NCI-H2227 treated with DMSO at 0.1 percent for 48 hours (cell line): ENCODE results near the gene DNAJB6.

ENCODE experiments used
- DNase-seq: peaks from one replicate; lab custom pipeline; 2025; lab: John Stamatoyannopoulos, UW

The DNAJB6 gene

DNA sequence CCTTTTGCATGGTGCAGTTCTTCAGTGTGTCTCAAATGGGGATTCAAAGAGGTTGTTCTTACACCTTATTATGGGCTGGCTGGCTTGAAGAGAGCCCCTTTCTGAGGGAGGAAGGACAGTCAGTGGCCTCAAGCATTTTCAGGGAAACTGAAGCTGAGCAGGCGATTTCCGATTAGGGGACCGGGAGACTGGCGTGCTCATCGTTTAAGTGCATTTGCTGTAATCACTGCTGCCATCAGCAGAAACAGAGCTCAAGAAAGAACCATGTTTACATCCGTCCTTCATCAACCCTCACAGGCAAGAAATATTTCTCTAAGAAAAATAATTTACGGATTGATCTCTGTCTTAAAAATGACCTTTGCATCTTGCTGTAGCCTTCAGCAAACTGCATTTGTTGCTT is 32.2 kb downstream of the DNAJB6 start:
- DNase-seq, result no peak

DNA sequence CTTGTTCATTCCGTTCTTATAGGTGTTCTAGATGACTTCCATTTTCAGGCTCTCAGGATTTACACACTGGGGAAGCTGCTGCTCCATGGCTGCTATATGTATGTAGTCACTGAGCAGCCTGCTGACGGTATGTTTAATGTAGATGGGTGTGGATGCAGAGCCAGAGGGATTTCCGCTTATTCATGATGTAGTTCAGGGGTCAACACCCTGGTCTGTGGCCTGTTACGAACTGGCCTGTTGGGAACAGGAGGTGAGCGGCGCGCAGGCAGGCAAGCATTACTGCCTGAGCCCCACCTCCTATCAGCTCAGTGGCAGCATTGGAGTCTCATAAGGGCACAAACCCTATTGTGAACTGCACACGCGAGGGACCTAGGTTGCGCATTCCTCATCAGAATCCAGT is 33.9 kb downstream of the DNAJB6 start:
- DNase-seq, result no peak

DNA sequence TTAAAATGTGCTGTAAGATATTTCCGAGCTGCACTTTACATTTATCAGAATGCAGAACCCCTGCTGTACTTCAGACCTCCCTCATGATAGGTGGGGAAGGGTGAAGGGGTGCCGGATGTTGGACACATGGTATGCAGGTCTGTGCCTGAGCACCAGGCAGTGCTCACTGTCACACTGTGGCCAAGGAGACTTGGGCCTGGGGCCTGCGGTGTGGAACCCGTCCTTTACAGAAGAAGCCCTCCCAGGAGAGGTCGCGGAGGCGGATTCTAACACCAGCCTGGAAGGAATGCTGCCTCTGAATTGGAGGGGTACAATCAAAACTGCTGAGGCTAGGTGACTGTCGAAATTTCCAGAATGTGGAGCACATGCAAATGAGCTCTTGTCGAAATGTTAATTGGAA is 34.5 kb downstream of the DNAJB6 start:
- no peak for DNase-seq

DNA sequence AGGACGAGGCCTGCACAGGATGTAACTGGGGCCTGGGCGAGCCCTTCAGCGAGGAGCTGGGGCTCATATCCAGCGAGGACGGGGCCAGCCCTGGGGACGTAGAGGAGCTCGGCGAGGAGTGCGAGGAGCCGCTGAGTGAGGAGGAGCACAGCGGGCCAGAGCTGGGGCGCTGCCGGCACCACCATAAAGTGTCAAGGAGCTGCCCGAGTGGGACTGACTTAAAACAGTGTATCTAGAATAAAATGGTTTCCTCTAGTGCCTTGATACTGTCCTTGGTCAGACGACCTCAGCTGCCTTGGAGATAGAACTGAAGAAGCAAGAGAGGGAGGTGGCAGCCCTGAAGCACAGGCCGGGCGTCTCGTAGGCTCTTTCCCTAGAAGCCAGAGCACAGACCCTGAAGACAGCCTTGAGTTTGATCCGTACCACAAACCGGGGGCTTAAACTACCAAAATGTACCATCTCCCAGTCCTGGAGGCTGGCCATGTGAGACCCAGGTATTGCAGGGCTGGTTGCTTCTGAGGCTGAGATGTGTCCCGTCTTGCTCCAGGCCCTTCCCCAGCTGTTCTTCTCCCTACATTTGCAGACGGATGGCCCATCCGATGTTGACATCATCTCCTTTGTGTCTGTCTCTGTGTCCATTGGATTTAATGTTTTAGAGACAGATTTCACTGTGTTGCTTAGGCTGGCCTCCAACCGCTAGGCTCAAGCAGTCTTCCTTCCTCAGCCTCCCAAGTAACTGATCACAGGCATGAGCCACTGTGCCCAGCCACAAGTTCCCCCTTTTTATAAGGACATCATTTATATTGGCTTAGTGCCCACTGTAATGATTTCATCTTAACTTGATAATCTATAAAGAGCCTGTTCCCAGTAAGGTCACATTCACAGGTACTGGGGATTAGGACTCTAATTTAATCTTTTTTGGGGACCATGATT is 35.8 kb downstream of the DNAJB6 start:
- DNase-seq, result no peak

DNA sequence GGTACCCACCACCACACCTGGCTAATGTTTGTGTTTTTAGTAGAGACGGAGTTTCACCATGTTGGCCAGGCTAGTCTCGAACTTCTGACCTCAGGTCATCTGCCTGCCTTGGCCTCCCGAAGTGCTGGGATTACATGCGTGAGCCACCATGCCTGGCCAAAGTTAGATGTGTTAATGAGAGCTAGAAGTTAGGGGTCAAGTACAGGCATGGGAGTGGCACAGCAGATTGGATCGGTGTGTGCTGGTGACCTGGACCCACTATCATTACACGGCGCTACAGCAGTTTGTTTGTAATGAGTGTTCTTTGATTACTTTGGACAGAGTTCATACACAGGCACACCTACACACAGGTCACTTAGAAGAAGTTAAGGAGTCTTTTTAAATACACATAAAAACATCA is 36.7 kb downstream of the DNAJB6 start:
- DNase-seq, result no peak

DNA sequence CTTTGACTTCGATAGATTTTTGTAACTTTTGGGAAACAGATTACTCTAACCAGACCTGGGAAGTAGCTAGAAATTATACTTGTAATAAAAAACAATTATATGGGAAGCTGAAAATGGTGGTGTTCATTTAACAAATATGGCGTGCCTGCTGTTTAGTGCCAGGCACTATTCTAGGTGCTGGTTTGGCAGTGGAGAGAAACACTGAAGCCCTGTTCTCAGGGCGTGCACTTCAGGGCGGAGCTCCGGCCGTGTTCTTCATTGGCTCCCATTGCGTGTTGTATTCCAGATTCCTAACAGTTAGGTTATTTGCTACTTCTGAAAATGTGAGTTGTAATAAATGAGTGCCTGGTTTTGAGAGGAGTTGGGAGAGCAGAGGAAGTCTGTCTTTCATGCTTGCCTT is 38.6 kb downstream of the DNAJB6 start:
- DNase-seq, result no peak

DNA sequence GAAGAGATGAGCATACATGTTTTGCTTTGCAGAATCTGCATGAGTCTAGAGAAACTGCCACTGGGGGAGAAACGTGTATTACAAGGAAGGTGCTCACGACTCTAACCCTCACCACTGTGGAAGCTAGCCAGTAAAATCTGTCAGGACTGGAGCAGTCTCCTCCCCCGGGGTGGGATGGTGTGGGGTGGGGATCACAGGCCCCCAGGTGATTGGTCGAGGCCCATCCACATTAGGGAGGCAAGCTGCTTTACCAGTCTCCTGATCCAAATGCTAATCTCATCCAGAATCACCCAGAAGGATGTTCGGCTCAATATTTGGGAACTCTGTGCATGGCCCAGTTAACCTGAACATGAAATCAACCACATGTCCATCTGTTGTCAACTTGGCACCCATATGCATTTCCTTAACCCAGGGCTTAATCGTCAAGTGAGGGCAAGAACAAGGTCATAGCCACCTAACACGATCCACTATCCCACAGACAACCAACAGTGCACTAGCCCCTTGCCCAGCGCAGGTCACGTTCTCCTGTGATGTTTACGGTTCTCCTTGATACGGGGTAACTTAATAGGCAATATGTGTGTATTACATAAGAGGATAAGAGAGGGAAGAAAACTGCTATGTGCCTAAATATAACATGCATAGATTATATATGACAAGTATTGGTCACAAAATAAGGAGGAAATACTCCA is 40.8 kb downstream of the DNAJB6 start:
- no peak for DNase-seq

DNA sequence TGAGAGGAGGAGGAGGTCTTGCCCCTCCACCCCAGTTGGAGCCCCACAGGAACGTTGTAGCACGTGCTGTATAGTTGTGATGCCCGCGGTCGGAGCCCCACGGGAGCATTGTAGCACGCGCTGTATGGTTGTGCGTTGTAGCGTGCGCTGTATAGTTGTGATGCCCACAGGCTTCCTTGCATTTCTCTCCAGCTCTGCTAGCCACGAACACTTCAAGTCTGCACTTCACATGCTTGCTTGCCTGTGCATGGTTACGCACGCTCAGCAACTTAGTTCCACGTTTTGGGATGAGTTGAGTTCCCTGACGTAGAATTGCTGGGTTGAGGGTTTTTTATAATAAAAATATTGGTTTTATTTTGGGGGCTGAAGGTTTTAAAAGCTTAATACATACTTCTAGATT is 41.6 kb downstream of the DNAJB6 start:
- DNase-seq, result no peak

DNA sequence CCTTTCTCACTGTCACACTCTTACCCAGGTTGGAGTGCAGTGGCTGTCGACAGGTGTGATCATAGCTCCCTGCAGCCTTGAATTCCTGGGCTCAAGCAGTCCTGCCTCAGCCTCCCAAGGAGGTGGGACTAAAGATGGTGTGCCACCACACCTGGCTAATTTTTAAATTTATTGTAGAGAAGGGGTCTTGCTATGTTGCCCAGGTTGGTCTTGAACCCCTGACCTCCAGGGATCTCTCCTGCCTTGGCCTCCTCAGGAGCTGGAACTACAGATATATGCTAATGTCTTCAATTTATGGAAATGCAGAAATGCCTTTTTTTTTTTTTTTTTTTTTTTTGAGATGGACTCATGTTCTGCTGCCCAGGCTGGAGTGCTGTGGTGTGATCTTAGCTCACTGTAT is 42.7 kb downstream of the DNAJB6 start:
- DNase-seq, result no peak

DNA sequence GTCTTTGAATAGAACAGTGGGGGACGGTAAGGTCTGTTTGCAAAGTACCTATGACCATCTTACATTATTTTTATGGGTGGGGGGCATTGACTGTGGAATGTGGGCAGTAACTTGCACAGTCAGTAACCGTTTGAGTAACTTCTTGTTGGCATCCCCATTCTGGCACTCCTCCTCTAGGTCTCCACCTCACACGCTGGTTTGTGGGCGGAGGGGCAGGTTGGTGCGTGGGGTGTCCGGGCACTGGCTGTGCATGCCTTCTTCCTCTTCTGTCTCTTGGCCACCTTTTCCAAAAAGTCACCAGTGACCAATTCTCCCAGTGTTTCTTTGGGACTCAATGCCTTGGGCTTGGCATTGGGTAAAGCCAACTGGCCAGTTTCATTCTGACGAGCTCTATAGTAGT is 43.6 kb downstream of the DNAJB6 start:
- no peak for DNase-seq

DNA sequence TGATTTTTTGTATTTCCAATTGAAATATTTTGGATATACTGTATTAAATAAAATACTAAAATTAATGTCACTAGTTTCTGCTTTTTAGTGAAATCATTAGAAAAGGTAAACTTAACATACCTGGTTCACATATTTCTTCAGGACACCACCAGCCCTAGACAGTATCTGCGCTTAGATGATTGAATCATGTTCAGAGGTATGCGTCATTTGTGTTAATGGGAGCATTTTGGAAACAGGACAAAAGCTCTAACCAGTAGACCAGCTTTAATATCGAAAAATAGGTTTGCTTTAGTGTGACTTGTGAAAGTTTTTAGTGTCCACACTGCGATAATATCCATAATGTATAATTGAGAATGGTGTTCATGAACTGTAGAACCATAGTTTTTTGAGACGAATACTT is 47.1 kb downstream of the DNAJB6 start:
- no peak for DNase-seq

DNA sequence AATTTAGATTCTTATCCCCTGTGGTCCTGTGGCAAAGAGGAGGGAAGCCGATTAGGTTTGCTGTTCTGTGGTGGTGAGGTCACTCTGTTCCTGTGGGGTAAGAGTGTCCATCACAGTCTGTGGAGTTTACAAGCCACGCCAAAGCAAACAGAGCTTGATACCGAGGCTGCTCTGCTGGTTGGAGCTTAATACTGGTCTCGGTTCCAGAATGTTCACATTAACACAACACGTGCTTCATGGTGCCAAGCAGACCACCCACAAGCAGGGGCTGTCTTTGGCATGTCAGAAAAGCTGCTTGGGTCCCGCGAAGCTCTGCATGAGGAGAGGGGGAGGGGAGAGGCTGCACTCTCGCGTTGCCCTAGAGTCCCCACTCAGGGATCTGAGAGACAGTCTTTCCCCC is 47.5 kb downstream of the DNAJB6 start:
- DNase-seq, result no peak

DNA sequence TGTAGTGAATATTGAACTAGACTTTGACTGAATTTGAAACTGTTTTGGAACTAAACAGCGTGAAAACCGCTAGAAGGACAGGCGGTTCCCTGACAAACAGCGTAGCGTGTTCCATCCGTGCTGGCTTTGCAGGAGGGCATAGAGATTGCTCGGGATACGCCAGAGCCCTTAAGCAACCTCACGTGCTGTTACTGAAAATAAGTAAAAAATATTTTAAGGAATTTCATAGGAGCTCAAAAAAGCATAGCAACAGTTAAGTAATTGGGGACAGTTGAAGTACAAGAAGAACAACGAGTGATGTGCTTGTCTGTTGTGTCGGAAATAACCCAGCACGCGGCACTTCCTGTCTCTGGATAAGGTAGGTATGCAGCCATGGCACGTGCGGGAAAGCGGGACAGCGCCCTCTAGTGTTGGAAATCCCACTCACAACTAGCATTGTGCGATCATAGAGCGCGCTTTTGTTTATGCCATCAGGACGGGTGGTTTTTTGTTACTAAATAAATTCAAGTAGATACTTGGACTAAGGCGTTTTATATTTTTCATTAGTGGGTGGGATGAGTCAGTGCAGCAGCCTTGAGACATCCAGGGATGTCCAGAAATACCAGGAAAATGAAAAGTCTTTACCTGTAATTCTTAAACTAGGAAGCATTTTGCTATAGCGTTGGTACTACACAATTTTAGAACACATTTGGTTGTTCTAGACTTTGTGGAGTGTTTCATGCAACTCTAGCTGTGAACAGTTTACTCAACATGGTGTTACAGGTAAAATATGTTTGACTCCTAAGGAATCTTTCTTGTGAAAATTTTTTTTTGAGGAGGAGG is 50.4 kb downstream of the DNAJB6 start:
- no peak for DNase-seq

DNA sequence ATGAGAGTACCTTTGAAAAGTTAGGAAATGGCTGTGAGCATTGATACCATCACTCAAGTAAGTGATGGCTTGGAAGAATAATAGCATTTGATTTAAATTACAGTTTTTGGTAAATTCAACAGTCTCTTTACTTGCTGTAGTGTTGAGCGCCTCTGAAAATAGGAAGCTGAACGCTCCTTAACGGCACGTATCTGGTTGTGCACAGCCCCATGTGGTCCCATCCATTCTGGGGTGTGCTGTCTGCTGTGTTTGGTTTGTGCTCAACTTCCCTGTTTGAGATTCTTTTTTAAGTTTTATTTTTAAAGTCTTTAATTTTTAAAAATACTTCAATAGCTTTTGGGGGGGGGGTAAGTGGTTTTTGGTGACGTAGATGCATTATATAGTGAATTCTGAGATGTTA is 51.5 kb downstream of the DNAJB6 start:
- DNase-seq, result no peak

DNA sequence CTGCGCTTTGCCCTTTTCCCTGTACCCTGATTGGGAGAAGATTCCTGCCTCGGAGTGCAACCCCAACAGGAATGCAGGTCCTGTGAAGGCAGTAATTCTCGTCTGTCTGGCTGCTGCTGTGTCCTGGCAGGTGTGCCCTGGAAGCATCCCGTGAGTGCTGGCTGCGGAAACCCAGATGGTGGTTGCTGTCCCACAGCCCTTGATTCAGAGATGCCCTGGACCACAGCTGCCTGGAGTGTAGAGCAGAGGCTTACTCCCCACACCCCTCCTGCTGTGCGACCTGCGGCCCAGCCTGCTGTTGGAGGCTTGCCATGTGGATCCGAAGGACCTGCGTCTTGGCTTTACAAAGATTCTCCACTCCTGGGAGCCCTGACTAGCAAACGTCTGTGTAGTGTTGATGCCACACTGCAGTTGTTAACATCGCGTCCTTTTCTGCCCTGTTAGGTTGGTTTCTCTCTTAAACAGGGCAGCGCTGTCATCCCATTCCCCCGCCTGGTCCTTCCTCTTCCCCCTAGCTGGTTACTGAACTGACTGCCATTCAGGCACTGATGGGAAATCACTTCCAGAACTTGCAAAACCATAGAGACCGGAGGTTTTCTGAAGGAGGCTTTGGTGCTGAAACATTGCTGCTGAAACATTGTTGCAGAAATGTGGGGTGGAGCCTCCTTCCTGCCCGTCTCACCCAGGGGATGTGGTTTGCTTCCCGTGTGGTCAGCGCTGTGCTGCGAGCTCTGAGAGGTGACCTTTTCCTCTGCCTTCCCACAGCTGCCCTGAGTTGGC is 53.3 kb downstream of the DNAJB6 start:
- DNase-seq, result no peak

DNA sequence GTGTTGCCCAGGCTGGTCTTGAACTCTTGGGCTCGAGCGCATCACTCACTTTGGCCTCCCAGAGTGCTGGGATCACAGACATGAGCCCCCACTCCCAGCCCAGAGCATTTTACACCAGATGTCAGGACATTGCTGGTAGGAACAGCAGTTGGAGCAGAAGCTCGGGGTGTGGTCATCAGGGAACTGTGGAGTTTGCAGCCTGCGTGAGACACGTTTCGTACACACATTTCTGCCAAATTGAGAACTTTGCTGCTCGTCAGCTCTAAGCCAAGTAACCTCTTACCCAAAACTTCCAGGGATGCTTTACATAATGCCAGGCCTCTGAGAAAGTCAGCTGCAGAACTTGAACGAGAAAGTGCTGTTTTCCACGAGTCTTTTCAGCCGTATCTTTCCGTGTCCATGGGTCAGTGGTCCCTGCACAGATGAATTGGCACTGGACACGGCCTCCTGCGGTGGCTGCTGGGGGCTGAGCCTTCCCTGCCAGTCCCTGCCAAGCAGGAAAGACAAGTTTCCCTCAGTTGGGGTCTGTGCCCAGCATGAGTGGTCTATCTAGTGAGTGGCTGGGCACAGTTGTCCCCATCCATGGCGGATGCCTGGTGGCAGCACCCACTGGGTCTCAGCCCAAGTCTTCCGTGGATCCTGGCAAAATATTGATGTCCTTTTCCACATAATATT is 54.4 kb downstream of the DNAJB6 start:
- DNase-seq, result no peak

DNA sequence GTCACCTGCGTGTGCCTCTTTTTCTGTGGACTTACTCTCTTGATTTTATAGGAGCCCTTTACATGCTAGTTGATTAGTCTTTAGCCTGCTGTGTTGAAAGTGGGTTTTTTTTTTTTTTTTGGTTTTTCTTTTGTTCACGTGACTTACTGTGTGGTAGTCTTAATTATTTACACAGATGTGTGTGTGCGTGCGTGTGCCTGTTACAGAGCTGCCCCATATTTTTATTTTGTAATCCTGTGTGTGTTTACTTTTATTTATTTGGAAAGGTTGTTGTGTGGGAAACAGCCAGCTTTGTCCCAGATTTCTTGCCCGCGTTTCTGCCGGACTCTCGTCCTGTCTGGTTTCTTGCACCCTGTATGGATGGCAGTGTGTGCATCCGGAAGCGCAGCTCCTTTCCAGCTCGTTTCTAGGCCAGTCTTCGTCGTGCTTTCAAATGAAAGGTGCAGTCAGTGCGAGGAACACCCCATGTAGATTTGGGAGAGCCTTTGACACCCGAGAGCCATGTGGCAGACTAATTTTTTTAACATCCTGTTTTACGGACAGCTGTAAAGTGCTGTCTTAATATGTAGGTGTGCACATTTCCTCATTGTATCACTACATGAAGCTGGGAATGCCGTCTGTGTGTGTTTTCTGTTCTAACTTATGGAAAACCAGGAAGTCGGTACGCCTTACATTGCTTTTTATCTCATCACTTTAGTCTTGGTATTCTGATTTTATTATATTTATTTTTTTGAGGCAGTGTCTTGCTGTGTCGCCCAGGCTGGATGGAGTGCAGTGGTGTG is 55.6 kb downstream of the DNAJB6 start:
- no peak for DNase-seq

DNA sequence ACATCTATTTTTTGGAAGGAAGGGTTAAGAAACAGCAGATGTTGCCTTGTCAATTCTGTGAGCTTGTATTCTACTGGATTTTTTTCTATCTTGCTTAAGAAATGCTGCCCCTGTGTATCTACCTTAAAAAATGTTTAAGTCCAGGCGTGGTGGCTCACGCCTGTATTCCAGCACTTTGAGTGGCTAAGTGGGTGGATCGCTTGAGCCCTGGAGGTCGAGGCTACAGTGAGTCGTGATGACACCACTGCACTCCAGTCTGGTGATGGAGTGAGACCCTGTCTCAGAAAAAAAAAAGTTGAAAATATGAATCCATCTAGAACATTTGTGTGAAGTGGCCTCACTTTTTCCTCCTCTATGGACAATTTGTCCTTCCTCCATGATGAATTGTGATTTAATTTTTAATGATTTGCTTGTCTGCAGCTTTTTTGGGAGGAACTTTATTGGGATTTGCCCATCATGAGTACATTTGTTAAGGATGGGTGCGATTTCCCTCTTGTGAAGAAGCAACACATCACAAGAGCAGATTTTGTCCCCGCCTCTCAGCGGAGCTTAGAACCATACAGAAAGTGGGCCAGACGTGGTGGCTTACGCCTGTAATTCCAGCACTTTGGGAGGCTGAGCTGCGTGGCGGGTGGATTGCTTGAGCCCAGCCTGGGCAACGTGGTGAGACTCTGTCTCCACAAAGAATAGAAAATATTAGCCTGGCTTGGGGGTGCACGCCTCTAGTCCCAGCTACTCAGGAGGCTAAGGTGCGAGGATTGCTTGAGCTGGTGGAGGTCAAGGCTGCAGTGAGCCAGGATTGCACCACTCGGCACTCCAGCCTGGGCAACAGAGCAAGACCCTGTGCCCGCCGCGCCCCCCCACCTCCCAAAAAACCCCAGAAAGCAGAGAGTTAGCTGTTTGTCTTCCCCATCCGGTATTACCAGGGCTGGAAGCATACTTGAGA is 57.7 kb downstream of the DNAJB6 start:
- no peak for DNase-seq

DNA sequence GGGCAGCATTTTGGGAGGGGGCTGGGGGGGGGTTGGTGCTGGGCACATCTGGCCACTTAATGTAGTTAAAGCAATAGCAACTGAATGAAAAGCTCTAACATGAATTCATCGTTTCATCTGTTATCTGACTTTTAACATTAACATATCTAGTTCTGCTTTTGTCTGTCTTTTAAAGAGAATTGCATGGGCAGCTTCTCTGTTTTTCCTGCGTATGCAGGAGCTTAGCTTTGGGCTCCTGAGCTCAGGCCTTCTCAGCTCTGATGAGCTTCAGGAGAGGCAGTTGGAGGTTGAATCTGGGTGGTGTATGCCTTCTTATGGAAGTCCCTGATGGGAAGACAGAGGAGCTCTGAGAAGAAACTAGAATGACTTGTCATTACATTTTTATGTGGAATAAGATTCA is 58.4 kb downstream of the DNAJB6 start:
- no peak for DNase-seq
